GM23338 (cell line): Measurements from ENCODE around the gene CCDC150. TPM values are rescaled to one million over a fixed set of nuclear protein-coding genes. Genes with fewer than 3 reads are reported as not detected.

Source experiments
- ATAC-seq: fragments of 200-7000 bp; cut with Tn5 transposase; 3 replicates; pipeline ENCODE4 v1.9.1; 2020
- DNase-seq: peaks from one replicate; pipeline ENCODE4 v3.0.0-alpha.2; 2015; ENCODE audit warnings: low spot score
- H2AFZ ChIP-seq: fragments of 200-600 bp; sonication (generic); 2 replicates; pipeline ENCODE4 v1.8.0; 2016; ENCODE audit warnings: antibody characterized with exemption, mild to moderate bottlenecking, moderate library complexity
- H3F3A ChIP-seq: fragments of 200-600 bp; sonication (generic); replicated peaks from 2 replicates; pipeline ENCODE4 v1.8.0; 2017; ENCODE audit warnings: antibody characterized with exemption, mixed run types, low read depth
- H3K27ac ChIP-seq: fragments of 200-600 bp; sonication (generic); 2 replicates; pipeline ENCODE4 v1.6.1; 2016; ENCODE audit warnings: low read depth
- H3K27me3 ChIP-seq: fragments of 200-600 bp; sonication (generic); 2 replicates; pipeline ENCODE4 v1.8.0; 2016; ENCODE audit warnings: mild to moderate bottlenecking, mixed run types, moderate library complexity; ENCODE audit not compliant: insufficient read depth
- H3K36me3 ChIP-seq: fragments of 200-600 bp; sonication (generic); 2 replicates; pipeline ENCODE4 v1.8.0; 2016; ENCODE audit warnings: mild to moderate bottlenecking; ENCODE audit not compliant: insufficient read depth
- H3K4me1 ChIP-seq: fragments of 200-600 bp; sonication (generic); 2 replicates; pipeline ENCODE4 v1.8.0; 2016; ENCODE audit warnings: mild to moderate bottlenecking, moderate library complexity; ENCODE audit not compliant: insufficient read depth
- H3K4me2 ChIP-seq: fragments of 200-600 bp; sonication (generic); 2 replicates; pipeline ENCODE4 v1.7.1; 2017; ENCODE audit warnings: mixed run types
- H3K4me3 ChIP-seq: fragments of 200-600 bp; sonication (generic); 2 replicates; pipeline ENCODE4 v1.6.1; 2016; ENCODE audit warnings: mixed run types
- H3K79me2 ChIP-seq: fragments of 200-600 bp; sonication (generic); replicated peaks from 2 replicates; pipeline ENCODE4 v1.8.0; 2017; ENCODE audit warnings: mild to moderate bottlenecking; ENCODE audit not compliant: insufficient read depth
- H3K9me2 ChIP-seq: fragments of 200-600 bp; sonication (generic); 2 replicates; pipeline ENCODE4 v1.8.0; 2017; ENCODE audit not compliant: insufficient read depth
- H4K20me1 ChIP-seq: fragments of 200-600 bp; sonication (generic); replicated peaks from 2 replicates; pipeline ENCODE4 v1.8.0; 2017; ENCODE audit warnings: mild to moderate bottlenecking; ENCODE audit not compliant: insufficient read depth
- H3K27ac Mint-ChIP-seq: 2 replicates; pipeline ENCODE4 v1.8.0; 2020; ENCODE audit warnings: inconsistent platforms, mild to moderate bottlenecking, moderate library complexity, mixed read lengths
- H3K27me3 Mint-ChIP-seq: 3 replicates; pipeline ENCODE4 v1.8.0; 2022; ENCODE audit warnings: low read depth, mild to moderate bottlenecking, moderate library complexity, mixed read lengths, inconsistent platforms; ENCODE audit not compliant: insufficient read depth, poor library complexity
- H3K36me3 Mint-ChIP-seq: 3 replicates; pipeline ENCODE4 v1.8.0; 2021; ENCODE audit warnings: low read depth, mild to moderate bottlenecking, inconsistent platforms, moderate library complexity, mixed read lengths
- H3K4me1 Mint-ChIP-seq: 3 replicates; pipeline ENCODE4 v1.8.0; 2020; ENCODE audit warnings: mild to moderate bottlenecking, inconsistent platforms, mixed read lengths
- H3K4me3 Mint-ChIP-seq: 3 replicates; pipeline ENCODE4 v1.8.0; 2021; ENCODE audit warnings: moderate library complexity, mild to moderate bottlenecking, inconsistent platforms, mixed read lengths
- H3K9me3 Mint-ChIP-seq: 3 replicates; pipeline ENCODE4 v1.8.0; 2020; ENCODE audit warnings: moderate library complexity, mild to moderate bottlenecking, inconsistent platforms, mixed read lengths
- CREB1 ChIP-seq: fragments of 250-450 bp; sonication (Bioruptor Pico); IDR thresholded peaks from 2 replicates; pipeline ENCODE4 v1.5.0; 2020; ENCODE audit warnings: low read depth, mild to moderate bottlenecking, moderate library complexity
- EZH2phosphoT487 ChIP-seq: fragments of 200-600 bp; sonication (generic); IDR thresholded peaks from one replicate; pipeline ENCODE4 v1.8.1; 2018; ENCODE audit warnings: antibody characterized with exemption; ENCODE audit not compliant: unreplicated experiment
- JUNB ChIP-seq: IDR thresholded peaks from one replicate; pipeline ENCODE4 v1.6.1; 2016; ENCODE audit warnings: antibody characterized with exemption; ENCODE audit not compliant: unreplicated experiment
- NANOG ChIP-seq: IDR thresholded peaks from 2 replicates; pipeline ENCODE4 v1.6.1; 2016; ENCODE audit warnings: antibody characterized with exemption, borderline replicate concordance
- STAT1 ChIP-seq: IDR thresholded peaks from one replicate; pipeline ENCODE4 v1.6.1; 2016; ENCODE audit warnings: antibody characterized with exemption; ENCODE audit not compliant: unreplicated experiment
- ZNF331 ChIP-seq: fragments of 250-450 bp; sonication (Bioruptor Pico); IDR thresholded peaks from 2 replicates; pipeline ENCODE4 v1.5.0; 2020; ENCODE audit warnings: low read depth, mild to moderate bottlenecking, moderate library complexity
- polyA plus RNA-seq: library from polyadenylated mRNA; unstranded; fragments of >200 nt; fragmentation: Nextera tagmentation; extraction: Ambion mirVana; gene quantifications from 2 replicates; pipeline ENCODE4 v1.2.1, GENCODE V29; 2016
- total RNA-seq: library from RNA; depleted of rRNA; stranded (reverse); fragments of >200 nt; shearing (Covaris generic); gene quantifications from 2 replicates; pipeline ENCODE4 v1.2.3, GENCODE V29; 2014
- TF ChIP-seq, protein P1 (sequence below): fragments of 250-450 bp; sonication (Bioruptor Pico); IDR thresholded peaks from 2 replicates; pipeline ENCODE4 v1.5.0; 2020; ENCODE audit warnings: mild to moderate bottlenecking, moderate library complexity
- TF ChIP-seq, protein P2 (sequence below), 2 experiments: fragments of 200-600 bp in 1 of 2; sonication (generic) in 1 of 2; conservative IDR thresholded peaks; 2 replicates each; pipeline versions ENCODE4 v1.5.1 to v1.6.1; 2016 to 2017; ENCODE audit warnings: antibody characterized with exemption in 2 of 2, low read depth in 2 of 2, mild to moderate bottlenecking in 2 of 2, moderate library complexity in 1 of 2
- TF ChIP-seq, protein P3 (sequence below): IDR thresholded peaks from one replicate; pipeline ENCODE4 v1.6.1; 2018; ENCODE audit warnings: antibody characterized with exemption; ENCODE audit not compliant: unreplicated experiment

CCDC150 gene
- total and polyA plus RNA-seq, 2 experiments from 2014 or later = 56.3 to 68.3 TPM

DNA sequence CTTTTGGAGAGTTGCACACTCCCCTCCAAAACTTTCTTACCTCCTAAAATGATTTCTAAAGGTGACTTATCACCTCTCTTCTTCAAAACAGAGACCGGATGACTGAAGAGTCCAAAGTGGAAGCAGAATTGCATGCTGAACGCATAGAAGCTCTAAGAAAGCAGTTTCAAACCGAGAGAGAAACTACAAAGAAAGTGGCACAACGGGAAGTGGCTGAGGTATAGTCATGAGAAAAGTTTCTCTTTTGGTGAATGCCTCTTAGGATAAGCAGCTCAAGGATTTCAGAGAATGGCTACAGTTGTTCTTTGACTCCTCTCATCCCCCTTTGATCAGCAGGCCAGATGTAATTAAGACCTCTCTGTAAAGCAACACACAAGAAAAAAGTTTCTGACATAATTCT, 86.4 kb downstream of the CCDC150 start (continued):
- TF ChIP-seq, protein P1, sequence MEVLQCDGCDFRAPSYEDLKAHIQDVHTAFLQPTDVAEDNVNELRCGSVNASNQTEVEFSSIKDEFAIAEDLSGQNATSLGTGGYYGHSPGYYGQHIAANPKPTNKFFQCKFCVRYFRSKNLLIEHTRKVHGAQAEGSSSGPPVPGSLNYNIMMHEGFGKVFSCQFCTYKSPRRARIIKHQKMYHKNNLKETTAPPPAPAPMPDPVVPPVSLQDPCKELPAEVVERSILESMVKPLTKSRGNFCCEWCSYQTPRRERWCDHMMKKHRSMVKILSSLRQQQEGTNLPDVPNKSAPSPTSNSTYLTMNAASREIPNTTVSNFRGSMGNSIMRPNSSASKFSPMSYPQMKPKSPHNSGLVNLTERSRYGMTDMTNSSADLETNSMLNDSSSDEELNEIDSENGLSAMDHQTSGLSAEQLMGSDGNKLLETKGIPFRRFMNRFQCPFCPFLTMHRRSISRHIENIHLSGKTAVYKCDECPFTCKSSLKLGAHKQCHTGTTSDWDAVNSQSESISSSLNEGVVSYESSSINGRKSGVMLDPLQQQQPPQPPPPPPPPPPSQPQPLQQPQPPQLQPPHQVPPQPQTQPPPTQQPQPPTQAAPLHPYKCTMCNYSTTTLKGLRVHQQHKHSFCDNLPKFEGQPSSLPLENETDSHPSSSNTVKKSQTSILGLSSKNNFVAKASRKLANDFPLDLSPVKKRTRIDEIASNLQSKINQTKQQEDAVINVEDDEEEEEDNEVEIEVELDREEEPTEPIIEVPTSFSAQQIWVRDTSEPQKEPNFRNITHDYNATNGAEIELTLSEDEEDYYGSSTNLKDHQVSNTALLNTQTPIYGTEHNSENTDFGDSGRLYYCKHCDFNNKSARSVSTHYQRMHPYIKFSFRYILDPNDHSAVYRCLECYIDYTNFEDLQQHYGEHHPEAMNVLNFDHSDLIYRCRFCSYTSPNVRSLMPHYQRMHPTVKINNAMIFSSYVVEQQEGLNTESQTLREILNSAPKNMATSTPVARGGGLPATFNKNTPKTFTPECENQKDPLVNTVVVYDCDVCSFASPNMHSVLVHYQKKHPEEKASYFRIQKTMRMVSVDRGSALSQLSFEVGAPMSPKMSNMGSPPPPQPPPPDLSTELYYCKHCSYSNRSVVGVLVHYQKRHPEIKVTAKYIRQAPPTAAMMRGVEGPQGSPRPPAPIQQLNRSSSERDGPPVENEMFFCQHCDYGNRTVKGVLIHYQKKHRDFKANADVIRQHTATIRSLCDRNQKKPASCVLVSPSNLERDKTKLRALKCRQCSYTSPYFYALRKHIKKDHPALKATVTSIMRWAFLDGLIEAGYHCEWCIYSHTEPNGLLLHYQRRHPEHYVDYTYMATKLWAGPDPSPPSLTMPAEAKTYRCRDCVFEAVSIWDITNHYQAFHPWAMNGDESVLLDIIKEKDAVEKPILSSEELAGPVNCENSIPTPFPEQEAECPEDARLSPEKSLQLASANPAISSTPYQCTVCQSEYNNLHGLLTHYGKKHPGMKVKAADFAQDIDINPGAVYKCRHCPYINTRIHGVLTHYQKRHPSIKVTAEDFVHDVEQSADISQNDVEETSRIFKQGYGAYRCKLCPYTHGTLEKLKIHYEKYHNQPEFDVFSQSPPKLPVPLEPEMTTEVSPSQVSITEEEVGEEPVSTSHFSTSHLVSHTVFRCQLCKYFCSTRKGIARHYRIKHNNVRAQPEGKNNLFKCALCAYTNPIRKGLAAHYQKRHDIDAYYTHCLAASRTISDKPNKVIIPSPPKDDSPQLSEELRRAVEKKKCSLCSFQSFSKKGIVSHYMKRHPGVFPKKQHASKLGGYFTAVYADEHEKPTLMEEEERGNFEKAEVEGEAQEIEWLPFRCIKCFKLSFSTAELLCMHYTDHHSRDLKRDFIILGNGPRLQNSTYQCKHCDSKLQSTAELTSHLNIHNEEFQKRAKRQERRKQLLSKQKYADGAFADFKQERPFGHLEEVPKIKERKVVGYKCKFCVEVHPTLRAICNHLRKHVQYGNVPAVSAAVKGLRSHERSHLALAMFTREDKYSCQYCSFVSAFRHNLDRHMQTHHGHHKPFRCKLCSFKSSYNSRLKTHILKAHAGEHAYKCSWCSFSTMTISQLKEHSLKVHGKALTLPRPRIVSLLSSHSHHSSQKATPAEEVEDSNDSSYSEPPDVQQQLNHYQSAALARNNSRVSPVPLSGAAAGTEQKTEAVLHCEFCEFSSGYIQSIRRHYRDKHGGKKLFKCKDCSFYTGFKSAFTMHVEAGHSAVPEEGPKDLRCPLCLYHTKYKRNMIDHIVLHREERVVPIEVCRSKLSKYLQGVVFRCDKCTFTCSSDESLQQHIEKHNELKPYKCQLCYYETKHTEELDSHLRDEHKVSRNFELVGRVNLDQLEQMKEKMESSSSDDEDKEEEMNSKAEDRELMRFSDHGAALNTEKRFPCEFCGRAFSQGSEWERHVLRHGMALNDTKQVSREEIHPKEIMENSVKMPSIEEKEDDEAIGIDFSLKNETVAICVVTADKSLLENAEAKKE (CRISPR knock-in tag) = no peak
- TF ChIP-seq EZH2phosphoT487 (no peak), JUNB (no peak), NANOG (no peak), CREB1 (CRISPR knock-in tag) (no peak)
- TF ChIP-seq, protein P2, sequence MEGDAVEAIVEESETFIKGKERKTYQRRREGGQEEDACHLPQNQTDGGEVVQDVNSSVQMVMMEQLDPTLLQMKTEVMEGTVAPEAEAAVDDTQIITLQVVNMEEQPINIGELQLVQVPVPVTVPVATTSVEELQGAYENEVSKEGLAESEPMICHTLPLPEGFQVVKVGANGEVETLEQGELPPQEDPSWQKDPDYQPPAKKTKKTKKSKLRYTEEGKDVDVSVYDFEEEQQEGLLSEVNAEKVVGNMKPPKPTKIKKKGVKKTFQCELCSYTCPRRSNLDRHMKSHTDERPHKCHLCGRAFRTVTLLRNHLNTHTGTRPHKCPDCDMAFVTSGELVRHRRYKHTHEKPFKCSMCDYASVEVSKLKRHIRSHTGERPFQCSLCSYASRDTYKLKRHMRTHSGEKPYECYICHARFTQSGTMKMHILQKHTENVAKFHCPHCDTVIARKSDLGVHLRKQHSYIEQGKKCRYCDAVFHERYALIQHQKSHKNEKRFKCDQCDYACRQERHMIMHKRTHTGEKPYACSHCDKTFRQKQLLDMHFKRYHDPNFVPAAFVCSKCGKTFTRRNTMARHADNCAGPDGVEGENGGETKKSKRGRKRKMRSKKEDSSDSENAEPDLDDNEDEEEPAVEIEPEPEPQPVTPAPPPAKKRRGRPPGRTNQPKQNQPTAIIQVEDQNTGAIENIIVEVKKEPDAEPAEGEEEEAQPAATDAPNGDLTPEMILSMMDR (conservative IDR thresholded peaks at IDR 0.05; ENCODE audit: low read depth in 2 of 2) = no peak

DNA sequence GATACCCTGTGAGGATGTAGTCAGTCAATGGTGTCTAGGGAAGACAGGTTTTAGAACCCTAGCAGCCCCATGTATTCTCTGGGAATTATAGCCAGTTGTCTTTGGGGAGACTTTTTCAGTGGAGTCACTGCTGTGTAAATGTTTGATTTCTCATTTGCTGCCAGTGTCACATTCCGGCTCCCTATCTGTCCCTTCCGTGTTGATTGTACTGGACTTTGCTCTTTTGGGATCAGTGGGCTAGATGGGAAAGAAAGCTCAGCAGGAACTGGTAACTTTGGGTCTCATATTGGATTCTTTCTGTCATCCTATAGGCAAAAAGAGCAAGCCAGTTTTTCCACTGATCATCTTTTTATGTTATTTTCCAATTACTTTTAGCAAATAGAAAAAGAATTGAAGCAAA, 89.9 kb downstream of the CCDC150 start:
- Mint-ChIP-seq H3K9me3 (no peaks in the 10 kb centered on the region), H3K27me3 (no peaks in the 10 kb centered on the region), H3K4me3 (no peak overlapping the region), H3K27ac (no peak overlapping the region), H3K36me3 (peaks cover 67% of the 10 kb centered on the region), H3K4me1 (no peaks in the 10 kb centered on the region)
- Histone ChIP-seq H3K9me2 (no peaks in the 10 kb centered on the region), H4K20me1 (peaks cover 9% of the 10 kb centered on the region; the same call in 1 of the 2 replicates), H3K27me3 (no peaks in the 10 kb centered on the region), H3K36me3 (peaks cover 78% of the 10 kb centered on the region), H3F3A (no peaks in the 10 kb centered on the region), H2AFZ (no peak overlapping the region), H3K27ac (no peak overlapping the region), H3K4me2 (no peak overlapping the region), H3K4me3 (no peak overlapping the region), H3K4me1 (no peaks in the 10 kb centered on the region), H3K79me2 (no peaks in the 10 kb centered on the region)
- ATAC-seq (no peak), DNase-seq (no peak)
- TF ChIP-seq, protein P3, sequence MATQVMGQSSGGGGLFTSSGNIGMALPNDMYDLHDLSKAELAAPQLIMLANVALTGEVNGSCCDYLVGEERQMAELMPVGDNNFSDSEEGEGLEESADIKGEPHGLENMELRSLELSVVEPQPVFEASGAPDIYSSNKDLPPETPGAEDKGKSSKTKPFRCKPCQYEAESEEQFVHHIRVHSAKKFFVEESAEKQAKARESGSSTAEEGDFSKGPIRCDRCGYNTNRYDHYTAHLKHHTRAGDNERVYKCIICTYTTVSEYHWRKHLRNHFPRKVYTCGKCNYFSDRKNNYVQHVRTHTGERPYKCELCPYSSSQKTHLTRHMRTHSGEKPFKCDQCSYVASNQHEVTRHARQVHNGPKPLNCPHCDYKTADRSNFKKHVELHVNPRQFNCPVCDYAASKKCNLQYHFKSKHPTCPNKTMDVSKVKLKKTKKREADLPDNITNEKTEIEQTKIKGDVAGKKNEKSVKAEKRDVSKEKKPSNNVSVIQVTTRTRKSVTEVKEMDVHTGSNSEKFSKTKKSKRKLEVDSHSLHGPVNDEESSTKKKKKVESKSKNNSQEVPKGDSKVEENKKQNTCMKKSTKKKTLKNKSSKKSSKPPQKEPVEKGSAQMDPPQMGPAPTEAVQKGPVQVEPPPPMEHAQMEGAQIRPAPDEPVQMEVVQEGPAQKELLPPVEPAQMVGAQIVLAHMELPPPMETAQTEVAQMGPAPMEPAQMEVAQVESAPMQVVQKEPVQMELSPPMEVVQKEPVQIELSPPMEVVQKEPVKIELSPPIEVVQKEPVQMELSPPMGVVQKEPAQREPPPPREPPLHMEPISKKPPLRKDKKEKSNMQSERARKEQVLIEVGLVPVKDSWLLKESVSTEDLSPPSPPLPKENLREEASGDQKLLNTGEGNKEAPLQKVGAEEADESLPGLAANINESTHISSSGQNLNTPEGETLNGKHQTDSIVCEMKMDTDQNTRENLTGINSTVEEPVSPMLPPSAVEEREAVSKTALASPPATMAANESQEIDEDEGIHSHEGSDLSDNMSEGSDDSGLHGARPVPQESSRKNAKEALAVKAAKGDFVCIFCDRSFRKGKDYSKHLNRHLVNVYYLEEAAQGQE = no peak
- TF ChIP-seq JUNB = no peak
- no peak for TF ChIP-seq STAT1
- no peak for TF ChIP-seq EZH2phosphoT487
- TF ChIP-seq NANOG = no peak
- TF ChIP-seq ZNF331 (CRISPR knock-in tag) = no peak
- TF ChIP-seq, protein P2 (conservative IDR thresholded peaks at IDR 0.05; ENCODE audit: low read depth in 2 of 2) = no peak
